Frontal cortex (tissue), 4 donors: Measurements from ENCODE around the gene GRAP2. TPM values are rescaled to one million over a fixed set of nuclear protein-coding genes. Genes with fewer than 3 reads are reported as not detected.

ENCODE experiments used
- DNase-seq, 2 donors: peaks; one replicate each; pipeline ENCODE4 v3.0.0; 2012; ENCODE audit warnings: low spot score in 2 of 2
- FAIRE-seq: peaks from 2 replicates; lab custom pipeline; 2012; peaks lifted over from hg19 to GRCh38; lab: Jason Lieb, UNC
- total RNA-seq: library from RNA; depleted of rRNA; stranded (reverse); fragments of >200 nt; gene quantifications from one replicate; pipeline ENCODE4 v1.2.3, GENCODE V29; 2014
- donor health status: control.
- donor health status: control.
- donor health status: control.

GRAP2 gene
- total RNA-seq, 1 donor from 2014 or later, result 5.3 TPM

DNA sequence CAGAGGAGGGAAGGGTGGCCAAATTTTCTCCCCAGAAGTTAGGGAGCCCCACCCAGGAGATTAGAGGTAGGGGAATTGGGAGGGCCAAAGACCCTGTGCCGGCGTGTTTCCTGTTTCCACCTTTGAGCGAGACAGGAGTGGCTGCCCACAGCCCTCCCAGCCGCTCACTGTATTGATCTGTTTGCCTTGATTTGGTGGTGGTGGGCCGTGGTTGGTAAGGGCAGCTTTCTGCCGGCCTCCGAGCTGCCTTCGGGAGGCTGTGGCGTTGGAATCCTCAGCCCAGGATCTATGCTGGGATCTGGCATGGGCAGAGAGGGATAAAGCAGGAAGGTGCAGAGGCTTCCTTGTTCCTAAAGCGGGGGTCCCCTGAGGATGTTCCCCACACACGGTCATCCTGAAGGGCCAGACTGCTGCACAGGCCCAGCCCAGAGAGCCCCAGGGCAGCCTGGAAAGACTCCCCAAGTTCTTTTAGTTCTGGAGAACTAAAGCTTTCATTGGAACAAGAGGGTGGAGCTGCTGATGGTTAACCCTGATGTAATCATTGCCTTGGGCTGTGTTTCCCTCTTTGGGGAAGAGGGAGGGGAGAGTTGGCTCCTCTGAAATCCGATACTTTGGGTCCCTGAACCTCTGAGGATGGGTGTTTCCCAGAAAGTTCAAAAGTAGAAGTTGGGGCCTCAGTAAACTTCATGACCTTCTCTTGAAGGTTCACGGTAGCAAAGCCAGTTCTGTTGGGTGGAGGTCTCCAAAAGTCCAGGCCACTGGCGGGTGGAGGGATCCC lies 101.1 kb downstream of the GRAP2 start:
- DNase-seq (no peak), FAIRE-seq (no peak)

DNA sequence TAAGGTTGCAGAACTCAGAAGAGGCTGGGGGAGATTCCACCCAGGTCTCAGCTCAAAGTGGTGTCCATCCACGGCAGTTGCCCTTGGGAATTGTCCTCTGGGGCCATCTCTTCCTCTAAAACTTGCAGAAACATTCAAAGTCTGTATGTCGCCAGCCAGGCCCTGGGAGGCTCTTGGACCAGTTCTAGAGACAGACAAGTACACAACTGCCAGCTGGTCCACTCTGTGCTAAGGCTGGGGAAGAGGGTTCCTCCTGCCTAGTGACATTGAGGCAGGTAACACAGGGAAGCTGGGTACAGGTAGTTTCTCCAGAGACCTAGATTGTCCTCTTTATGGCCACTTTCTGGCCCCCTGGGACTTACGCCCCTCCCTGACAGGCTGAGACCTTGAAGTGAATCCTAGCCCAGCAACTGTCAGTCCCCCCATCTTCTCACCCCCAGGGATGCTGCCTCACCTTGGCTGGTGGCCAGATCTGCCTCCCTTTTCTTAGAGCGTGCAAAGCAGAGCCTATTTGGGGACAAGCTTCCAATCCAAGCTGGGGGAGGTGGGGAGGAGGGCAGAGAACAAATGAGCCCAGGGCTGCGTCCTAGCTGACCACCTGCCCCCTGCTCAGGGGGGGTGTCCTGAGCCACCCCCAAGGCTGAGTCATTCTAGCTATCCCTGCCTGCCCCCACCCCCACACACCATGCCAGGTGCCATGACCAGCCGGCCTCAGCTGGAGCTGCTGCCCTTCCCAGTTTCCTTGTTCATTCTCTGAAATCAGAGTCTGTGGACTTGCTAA lies 102.2 kb downstream of the GRAP2 start:
- no peak for DNase-seq
- no peak for FAIRE-seq

DNA sequence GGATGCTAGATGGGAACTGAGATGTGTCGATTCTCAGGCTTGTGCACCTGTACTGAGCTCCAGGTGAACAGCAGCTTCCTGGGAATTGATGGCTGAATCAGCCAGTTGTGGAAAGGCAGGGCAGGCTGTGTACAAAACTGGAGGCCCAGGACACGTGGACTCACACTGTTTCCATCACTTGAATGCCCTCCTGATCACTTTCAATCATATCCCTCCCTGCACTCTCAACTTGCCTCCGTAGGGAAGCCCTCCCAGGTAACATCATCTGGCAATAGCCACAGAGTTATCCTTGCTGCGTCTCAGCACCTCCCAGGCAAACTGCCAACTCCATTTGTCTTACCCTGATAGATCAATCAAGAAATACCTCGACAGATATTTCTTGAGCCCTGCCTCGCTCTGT lies 104.0 kb downstream of the GRAP2 start:
- DNase-seq, result no peak
- no peak for FAIRE-seq

DNA sequence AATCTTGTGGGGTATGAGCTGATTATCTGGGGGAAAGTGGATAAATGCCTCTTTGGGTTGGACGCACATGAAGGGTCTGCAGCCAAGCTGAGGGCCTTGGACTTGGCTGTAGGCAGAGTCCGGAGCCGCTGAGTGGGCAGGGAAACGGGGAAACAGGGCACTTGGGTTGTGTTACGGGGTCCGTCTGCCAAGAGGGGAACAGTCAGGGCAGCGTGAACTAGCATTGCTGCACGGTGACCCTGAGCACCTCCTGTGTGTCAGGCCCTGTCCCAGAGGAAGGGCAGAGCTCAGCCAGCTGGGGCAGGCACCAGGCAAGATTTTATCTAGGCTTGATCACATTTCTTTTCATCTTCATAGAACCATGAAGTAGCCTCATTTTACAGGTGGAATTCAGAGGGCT lies 105.8 kb downstream of the GRAP2 start:
- FAIRE-seq (no peak), DNase-seq (no peak)

DNA sequence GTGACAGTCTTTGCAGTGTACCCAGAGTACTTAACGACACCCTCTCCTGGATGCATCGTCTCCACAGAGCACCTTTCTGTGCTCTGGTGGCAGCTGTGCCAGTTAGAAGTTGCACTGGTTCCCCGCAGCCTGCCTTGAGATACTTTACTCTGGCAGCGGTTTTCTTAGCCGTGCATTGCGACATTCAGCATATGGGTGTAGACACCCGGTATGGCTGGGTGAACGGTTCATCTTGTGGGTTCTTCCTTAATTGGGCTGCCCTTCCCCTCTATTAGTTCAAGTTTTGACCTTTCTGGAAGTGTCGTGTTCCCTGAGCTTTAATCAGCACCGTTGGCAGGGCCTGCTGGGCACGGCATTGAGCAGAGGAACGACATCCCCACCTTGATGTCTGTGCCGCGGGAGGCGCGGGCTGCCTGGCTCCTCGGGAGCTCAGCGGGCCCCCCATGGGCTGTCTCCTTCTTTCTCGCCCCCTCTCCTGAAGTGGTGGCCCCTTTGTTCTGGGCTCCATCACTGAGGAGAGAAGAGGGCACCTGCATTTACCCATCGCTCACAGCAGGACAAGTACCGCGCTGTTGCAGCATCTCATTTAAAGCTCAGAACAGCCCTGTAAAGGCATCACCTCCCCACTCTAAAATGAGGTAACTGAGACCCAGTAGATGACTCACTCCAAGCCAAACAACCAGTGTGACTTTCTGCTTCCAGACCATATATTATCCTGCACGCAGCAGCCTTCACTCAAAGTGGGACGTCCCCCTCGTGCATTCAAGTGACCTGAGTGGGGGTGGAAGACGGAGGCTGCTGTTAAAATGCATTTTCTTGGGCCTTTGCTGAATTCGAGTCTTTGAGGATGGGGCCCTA lies 107.2 kb downstream of the GRAP2 start:
- no peak for FAIRE-seq

DNA sequence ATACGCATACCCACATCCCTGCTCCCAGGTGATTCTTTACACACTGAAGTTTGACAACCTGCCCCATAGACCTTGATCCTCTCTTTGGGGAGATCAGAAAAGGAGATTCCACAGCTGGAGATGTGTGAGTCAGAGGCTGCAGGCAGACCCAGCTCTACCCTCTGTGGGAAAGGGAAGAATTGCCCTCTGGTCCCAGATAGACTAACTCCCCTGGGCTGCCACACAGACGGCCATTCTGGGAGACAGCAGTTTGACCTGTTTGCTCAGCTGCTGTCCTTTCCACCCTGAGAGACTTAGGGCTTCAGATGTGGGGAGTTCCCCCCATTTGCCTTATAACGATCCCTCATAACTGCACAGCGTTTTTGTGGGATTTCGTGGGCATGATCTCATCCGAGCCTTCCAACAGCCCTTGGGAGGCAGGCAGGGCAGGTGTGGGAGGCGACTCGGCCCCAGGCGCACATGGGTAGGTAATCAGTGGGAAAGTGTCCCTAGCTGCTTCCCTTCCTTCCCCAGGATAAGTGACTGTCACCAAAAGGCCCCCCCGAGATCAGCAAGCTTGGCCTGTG lies 107.9 kb downstream of the GRAP2 start:
- no peak for FAIRE-seq
- DNase-seq, result no peak

More for the DNA sequence above, 107.2 kb downstream of the GRAP2 start:
- DNase-seq, result no peak

DNA sequence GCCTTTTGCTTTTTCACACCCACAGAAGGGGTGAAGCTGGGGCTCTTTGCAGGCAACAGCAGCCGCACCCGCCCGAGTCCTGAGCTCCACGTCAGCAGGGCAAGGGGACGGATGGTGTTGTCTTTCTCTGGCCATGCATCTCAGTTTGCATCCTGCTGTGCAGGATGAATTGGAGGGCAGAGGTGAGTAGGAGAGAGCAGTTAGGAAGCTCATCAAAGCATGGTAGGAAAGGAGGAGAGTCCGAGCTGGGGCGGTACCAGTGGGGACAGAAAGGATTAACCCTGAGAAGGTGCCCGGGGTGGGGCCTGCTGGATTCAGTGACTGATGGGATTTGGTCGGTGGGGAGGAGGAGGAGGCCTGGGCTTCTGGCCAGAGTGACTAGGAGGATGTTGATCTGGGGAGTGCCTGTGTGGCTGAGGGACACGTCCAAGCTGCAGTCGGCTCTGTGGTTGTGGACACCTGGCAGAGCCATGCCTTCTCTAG lies 108.4 kb downstream of the GRAP2 start:
- DNase-seq (no peak), FAIRE-seq (no peak)

DNA sequence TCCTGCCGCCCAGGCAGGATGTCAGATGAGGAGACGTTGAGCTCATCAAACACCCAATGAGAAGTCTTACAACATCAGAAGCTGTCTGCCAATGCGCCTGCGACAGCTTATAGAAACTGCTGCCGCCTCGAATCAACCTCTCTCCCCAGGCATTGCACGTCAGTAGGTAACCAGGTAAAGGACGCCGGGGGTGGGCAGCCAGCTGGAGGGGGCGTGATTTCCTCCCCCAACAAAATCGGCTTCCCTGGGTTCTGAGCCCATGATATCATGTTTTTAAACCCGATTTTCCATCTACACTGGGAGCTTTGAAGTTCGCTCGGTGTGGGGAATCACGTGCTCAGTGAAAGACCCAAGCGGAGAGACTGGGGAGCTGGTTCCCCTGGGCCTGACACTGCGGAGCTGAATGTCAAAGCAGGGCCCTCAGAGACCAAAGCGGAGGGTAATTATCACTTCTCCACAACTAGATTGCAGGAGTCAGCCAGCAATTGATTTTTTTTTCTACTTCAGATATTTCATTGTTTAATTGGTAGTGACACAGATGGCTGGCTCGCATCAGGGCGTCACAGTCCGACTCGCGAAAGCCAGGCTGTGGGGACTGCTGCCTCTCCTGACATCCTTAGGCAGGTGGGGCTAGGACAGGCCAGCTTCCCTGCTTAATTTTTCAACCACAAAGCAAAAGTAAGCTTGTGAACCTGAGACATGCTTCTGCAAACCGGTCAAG lies 109.2 kb downstream of the GRAP2 start:
- FAIRE-seq, result no peak

DNA sequence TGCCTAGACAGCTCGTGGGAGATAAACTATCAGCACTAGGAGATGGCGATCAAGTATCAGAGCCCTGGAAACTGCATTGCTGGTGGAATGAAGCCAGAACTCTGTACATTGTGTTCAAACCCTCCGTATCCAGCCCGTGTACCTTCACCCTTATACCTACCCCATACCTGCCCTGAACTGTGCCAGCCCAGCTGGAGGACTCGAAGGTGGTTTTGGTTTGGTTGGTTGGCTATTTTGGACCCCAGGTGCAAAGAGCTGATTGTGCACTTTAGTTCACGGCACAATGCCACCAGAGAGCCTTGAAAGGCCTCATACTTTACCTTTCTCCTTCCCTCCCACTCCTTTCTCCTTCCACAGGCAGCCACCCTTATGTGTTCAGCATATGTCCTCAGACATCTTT lies 109.9 kb downstream of the GRAP2 start:
- FAIRE-seq (no peak), DNase-seq (no peak)

More for the DNA sequence above, 109.2 kb downstream of the GRAP2 start:
- DNase-seq, result no peak

DNA sequence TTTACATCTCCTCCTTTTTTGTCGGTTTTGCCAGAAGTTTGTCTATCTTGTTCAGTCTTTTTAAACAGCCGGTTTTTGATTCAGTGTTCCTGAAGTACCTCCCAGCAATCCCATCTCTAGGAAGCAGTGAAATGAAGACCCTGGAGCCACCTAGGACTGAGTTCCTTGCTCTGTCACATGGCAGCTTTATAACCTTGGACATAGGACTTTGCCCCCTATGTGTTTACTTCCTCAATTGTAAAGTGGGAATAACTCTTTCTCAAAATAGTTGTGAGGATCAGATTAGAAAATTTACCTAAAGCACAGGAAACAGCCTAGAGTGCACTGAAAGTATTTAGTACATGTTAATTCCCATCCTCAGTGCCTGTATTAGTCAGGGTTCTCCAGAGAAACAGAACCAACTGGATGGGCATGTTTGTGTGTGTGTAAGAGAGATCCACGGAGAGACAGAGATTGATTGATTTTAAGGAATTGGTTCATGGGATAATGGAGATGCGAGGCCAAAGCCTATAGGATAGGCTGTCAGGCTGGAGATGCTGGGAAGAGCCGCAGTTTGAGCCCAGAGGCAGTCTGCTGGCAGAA lies 113.9 kb downstream of the GRAP2 start:
- FAIRE-seq (no peak), DNase-seq (no peak)

DNA sequence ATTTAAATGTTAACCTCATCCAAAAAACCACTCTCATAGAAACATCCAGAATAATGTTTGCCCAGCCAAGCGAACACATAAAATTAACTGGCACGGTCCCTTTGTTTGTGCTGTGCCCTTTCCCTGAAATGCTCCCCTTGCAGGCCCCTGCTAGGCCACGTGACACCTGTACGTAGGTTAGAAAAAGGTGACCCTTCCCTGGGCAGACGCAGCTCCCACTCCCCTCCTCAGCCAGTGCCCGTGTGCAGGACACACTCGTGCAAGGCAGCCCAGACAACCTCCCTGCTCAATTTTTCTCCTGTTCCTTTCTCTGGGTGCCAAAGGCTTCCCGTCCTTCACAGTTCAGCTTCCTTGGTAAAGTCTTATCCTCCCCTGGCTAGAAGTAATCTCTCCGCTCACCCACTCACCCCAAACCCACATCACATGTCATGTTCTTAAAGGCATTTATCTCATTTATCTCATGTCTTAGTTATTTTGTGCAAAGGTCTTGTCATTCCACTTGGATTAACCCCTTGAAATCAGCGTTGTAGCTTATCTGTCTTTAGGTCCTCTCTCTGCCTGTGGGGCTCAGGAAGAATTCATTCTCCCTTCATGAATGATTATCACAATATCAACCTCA lies 114.6 kb downstream of the GRAP2 start:
- FAIRE-seq (no peak), DNase-seq (no peak)

DNA sequence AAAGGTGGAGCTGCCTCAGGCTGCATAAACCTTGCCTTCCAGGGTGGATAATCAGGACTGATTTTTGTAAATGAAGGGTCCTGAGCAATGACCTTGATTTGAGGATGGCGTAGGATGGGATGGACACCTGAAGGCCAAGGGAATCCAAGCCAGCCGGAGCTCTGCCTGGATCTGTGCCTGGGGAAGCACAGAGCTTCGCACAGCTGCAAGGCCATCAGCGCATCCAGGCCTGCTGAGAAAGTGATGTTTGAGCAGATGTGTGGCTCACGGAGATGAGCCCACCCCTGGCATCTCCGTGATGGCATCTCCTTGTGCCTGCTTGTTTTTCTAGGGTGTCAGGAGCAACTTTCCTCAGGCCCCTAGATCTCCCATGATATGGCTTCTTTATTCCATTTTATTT lies 117.2 kb downstream of the GRAP2 start:
- no peak for FAIRE-seq

DNA sequence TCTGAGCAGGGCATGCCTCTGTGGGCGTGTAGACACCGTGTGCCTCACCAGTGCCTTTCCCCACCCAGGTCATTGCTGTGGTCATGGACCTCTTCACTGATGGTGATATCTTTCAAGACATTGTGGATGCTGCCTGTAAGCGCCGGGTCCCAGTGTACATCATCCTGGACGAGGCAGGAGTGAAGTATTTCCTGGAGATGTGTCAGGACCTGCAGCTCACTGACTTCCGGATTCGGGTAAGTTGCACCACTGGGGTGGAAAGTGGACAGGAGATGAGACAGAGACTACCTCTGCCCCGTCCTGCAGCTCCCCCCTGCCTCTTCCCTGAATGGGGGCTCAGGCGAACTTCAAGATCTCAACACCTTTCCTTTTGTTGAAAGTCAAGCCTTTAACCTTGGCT lies 118.2 kb downstream of the GRAP2 start:
- FAIRE-seq, result no peak
- no peak for DNase-seq

More for the DNA sequence above, 117.2 kb downstream of the GRAP2 start:
- DNase-seq, result no peak

DNA sequence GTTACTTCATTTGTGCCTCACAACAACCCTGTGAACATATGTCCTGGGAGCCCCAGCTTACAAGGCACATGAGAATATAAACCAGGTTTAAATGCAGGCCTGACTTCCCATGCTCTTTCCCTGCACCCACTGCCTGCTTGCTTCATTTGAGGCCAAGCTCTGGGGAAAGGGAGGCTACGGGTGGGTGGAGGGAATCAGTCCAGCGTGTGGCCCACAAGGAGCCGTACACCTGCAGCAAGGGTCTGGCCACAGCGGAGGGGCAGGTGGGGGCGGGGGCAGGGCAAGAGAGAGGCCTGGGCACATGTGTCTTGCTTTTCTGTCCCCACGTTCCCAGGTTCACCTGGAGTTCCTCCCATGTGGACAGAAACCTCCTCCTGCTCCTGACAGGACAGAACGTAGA lies 120.1 kb downstream of the GRAP2 start:
- no peak for DNase-seq
- no peak for FAIRE-seq

DNA sequence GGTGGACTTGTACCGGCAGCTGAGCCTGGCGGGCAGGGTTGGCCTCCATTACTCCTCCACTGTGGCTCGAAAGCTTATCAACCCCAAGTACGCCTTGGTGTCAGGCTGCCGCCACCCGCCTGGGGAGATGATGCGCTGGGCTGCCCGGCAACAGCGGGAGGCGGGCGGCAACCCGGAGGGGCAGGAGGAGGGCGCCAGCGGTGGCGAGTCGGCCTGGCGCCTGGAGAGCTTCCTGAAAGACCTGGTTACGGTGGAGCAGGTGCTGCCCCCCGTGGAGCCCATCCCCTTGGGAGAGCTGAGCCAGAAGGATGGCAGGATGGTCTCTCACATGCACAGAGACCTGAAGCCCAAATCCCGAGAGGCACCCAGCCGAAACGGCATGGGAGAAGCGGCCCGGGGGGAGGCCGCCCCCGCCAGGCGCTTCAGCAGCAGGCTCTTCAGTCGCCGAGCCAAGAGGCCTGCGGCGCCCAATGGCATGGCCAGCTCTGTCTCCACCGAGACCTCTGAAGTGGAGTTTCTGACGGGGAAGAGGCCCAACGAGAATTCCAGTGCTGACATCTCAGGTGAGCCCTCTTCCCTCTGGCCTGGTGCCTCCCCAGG lies 120.6 kb downstream of the GRAP2 start:
- no peak for FAIRE-seq
- no peak for DNase-seq

DNA sequence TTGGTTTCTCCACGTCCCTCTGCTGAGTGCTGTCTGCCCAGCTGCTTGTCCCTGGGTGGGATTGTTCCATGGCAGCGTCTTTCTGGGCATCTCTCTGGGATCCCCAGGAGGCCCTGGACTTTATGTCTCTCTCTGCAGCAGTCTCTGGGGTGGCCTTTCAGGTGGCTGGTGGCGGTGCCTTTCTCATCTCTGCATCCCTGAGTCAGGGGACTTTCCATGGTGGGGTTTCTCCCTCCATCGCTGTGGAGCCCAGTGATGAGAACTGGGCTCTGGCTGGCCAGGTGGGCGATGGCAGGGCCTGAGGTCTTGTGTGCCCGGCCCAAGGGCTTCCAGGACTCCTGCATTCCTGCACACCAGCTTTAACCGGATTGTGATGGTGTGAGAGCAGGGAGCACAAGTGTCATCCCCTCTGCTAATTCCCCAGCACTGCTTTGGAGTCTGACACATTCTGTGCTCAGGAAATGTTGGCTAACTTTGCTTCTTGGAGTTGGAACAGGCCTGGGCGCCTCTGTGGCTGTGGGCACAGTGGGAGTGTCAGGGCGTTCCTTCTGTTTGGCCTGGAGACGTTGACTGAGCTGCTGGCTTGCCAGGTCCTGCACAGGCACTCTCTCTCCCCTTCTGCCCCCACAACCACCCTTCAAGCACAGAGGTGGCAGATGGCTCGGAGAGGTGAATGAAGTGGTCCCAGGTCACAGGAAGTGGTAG lies 121.8 kb downstream of the GRAP2 start:
- no peak for DNase-seq
- FAIRE-seq, result no peak
